Measurements from ENCODE around the gene CYP11A1.

- TF ChIP-seq, protein P1, sequence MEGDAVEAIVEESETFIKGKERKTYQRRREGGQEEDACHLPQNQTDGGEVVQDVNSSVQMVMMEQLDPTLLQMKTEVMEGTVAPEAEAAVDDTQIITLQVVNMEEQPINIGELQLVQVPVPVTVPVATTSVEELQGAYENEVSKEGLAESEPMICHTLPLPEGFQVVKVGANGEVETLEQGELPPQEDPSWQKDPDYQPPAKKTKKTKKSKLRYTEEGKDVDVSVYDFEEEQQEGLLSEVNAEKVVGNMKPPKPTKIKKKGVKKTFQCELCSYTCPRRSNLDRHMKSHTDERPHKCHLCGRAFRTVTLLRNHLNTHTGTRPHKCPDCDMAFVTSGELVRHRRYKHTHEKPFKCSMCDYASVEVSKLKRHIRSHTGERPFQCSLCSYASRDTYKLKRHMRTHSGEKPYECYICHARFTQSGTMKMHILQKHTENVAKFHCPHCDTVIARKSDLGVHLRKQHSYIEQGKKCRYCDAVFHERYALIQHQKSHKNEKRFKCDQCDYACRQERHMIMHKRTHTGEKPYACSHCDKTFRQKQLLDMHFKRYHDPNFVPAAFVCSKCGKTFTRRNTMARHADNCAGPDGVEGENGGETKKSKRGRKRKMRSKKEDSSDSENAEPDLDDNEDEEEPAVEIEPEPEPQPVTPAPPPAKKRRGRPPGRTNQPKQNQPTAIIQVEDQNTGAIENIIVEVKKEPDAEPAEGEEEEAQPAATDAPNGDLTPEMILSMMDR (conservative IDR thresholded peaks at IDR 0.05) = no peak
- TF ChIP-seq ZFX (IDR thresholded peaks at IDR 0.05) = no peak
Measured at GRCh38 chr15:74400915-74401757, 33.7 kb upstream of the CYP11A1 start.
